ENCODE results near the gene CNIH3. TPM values are rescaled to one million over a fixed set of nuclear protein-coding genes. Genes with fewer than 3 reads are reported as not detected.

CNIH3 gene
- total RNA-seq, 1 experiment from 2014 or later: 3.4 TPM

DNA sequence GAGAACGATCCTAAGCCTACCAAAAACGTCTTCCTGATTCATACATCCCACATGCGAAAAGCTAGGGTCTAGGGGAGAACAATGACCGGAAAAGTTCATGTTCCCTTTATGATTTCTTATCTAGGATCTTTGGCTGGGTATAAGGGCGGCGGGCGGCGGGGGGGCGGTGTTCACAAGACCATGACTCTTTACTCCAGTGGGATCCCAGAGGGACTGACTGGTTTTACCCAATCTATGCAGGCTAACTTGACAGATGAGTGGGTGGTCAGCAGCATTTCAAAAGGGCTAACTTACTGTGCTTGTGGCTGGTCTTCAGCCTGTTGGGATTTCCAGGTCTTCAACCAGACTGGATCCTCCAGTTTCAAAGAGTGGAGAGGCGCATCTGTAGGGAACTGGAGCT is 40.3 kb downstream of the CNIH3 start:
- TF ChIP-seq, protein P1, sequence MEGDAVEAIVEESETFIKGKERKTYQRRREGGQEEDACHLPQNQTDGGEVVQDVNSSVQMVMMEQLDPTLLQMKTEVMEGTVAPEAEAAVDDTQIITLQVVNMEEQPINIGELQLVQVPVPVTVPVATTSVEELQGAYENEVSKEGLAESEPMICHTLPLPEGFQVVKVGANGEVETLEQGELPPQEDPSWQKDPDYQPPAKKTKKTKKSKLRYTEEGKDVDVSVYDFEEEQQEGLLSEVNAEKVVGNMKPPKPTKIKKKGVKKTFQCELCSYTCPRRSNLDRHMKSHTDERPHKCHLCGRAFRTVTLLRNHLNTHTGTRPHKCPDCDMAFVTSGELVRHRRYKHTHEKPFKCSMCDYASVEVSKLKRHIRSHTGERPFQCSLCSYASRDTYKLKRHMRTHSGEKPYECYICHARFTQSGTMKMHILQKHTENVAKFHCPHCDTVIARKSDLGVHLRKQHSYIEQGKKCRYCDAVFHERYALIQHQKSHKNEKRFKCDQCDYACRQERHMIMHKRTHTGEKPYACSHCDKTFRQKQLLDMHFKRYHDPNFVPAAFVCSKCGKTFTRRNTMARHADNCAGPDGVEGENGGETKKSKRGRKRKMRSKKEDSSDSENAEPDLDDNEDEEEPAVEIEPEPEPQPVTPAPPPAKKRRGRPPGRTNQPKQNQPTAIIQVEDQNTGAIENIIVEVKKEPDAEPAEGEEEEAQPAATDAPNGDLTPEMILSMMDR (IDR thresholded peaks at IDR 0.05; ENCODE audit: unreplicated experiment): no peak
- H3K27me3 Mint-ChIP-seq (ENCODE audit: insufficient read depth, unreplicated experiment): no peaks in the 10 kb centered on the region
- DNase-seq (ENCODE audit: unreplicated experiment): no peak
- ChIA-PET CTCF (interaction anchor here (0.6 to 11.4 kb wide), 3 partner anchors 16 to 143 kb away, joined by 4 to 158 read pairs (median 12); no protein-coding TSS in a partner anchor), POLR2A (interaction anchor here (0.9 kb wide), 1 partner anchor 47 kb away, joined by 3 read pairs; no protein-coding TSS in a partner anchor)
- no TSS peak for BruUV-seq (replicated peaks)
- no peak overlapping the region for H3K4me3 Mint-ChIP-seq (ENCODE audit: unreplicated experiment)
- H3K27ac Mint-ChIP-seq (ENCODE audit: low read depth, unreplicated experiment): no peak overlapping the region
- H3K4me1 Mint-ChIP-seq (ENCODE audit: insufficient read depth, unreplicated experiment): peaks cover 12% of the 10 kb centered on the region
- intact Hi-C loops (cut with micrococcal nuclease): no loop called here
- H3K36me3 Mint-ChIP-seq (ENCODE audit: insufficient read depth, unreplicated experiment): no peaks in the 10 kb centered on the region
- no peaks in the 10 kb centered on the region for H3K9me3 Mint-ChIP-seq (ENCODE audit: unreplicated experiment)

DNA sequence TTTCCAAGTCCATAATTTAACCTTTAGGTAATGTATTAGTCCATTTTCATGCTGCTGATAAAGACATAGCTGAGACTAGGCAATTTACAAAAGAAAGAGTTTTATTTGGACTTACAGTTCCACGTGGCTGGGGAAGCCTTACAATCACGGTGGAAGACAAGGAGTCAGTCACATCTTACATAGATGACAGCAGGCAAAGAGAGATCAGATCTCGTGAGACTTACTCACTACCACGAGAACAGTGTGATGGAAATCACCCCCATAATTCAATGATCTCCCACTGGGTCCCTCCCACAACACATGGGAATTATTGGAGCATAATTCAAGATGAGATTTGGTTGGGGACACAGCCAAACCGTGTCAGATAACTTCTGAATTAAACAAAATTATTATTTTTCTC is 44.0 kb downstream of the CNIH3 start:
- no peaks in the 10 kb centered on the region for H3K36me3 Mint-ChIP-seq (ENCODE audit: insufficient read depth, unreplicated experiment)
- H3K9me3 Mint-ChIP-seq (ENCODE audit: unreplicated experiment): no peaks in the 10 kb centered on the region
- intact Hi-C loops (cut with micrococcal nuclease): no loop called here
- ChIA-PET POLR2A (interaction anchor here (1.2 kb wide), 1 partner anchor 16 kb away, joined by 3 read pairs; no protein-coding TSS in a partner anchor), CTCF (interaction anchor here (1.2 to 11.4 kb wide), 5 partner anchors 20 to 262 kb away, joined by 3 to 158 read pairs (median 3); no protein-coding TSS in a partner anchor)
- H3K27me3 Mint-ChIP-seq (ENCODE audit: insufficient read depth, unreplicated experiment): no peaks in the 10 kb centered on the region
- H3K4me1 Mint-ChIP-seq (ENCODE audit: insufficient read depth, unreplicated experiment): no peaks in the 10 kb centered on the region
- H3K4me3 Mint-ChIP-seq (ENCODE audit: unreplicated experiment): no peak overlapping the region
- no TSS peak for BruUV-seq (replicated peaks)
- no peak overlapping the region for H3K27ac Mint-ChIP-seq (ENCODE audit: low read depth, unreplicated experiment)
- TF ChIP-seq, protein P1 (IDR thresholded peaks at IDR 0.05; ENCODE audit: unreplicated experiment): no peak
- no peak for DNase-seq (ENCODE audit: unreplicated experiment)

DNA sequence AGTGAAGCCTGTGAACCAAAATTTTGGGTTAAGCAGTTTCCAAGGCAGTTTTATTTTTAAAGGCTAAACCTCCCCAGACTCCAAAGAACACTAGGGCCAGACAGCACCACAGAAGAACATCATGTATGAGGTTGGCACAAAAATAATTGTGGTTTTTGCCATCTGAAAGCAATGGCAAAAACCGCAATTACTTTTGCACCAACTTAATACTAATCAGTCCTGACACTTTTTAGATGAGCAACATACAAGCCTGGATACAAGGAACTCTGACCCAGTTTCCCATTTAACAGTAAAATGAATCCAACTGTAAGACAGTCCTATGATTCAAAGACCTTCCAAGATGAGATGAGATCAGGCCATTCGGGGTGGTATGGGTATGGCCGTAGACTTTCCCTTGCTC is 46.8 kb downstream of the CNIH3 start:
- H3K27me3 Mint-ChIP-seq (ENCODE audit: insufficient read depth, unreplicated experiment): no peaks in the 10 kb centered on the region
- H3K4me3 Mint-ChIP-seq (ENCODE audit: unreplicated experiment): no peak overlapping the region
- H3K27ac Mint-ChIP-seq (ENCODE audit: low read depth, unreplicated experiment): no peak overlapping the region
- TF ChIP-seq, protein P1 (IDR thresholded peaks at IDR 0.05; ENCODE audit: unreplicated experiment): no peak
- H3K9me3 Mint-ChIP-seq (ENCODE audit: unreplicated experiment): no peaks in the 10 kb centered on the region
- POLR2A ChIA-PET: no interaction called here
- H3K4me1 Mint-ChIP-seq (ENCODE audit: insufficient read depth, unreplicated experiment): no peaks in the 10 kb centered on the region
- BruUV-seq (replicated peaks): no TSS peak
- no peak for DNase-seq (ENCODE audit: unreplicated experiment)
- H3K36me3 Mint-ChIP-seq (ENCODE audit: insufficient read depth, unreplicated experiment): no peaks in the 10 kb centered on the region
- intact Hi-C loops (cut with micrococcal nuclease): no loop called here
- CTCF ChIA-PET: interaction anchor here (0.6 to 11.4 kb wide), 5 partner anchors 10 to 341 kb away, joined by 3 to 158 read pairs (median 4); no protein-coding TSS in a partner anchor

DNA sequence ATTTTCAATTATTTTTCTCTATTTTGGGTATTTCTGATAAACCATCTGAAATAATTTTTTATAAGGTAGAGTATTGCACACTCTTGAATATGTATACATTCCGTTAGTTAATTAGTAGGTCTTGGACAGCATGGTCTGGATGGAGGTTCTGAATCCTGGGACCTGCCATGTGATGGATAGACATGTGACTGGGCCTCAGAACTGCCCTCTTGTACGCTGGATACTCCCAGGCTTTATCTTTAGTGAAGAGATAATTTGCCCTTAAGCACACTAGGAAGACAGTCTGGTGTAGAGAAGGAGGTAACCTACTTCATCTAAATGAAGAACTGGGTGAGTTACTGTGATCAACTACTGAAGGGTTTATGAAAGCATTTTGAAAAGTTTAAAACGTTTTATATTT is 48.9 kb downstream of the CNIH3 start:
- intact Hi-C loops (cut with micrococcal nuclease): no loop called here
- peaks cover 6% of the 10 kb centered on the region for H3K4me1 Mint-ChIP-seq (ENCODE audit: insufficient read depth, unreplicated experiment)
- H3K9me3 Mint-ChIP-seq (ENCODE audit: unreplicated experiment): no peaks in the 10 kb centered on the region
- ChIA-PET POLR2A (no interaction called here), CTCF (interaction anchor here (0.5 to 1.1 kb wide), 2 partner anchors 142 to 258 kb away, joined by 3 read pairs; no protein-coding TSS in a partner anchor)
- no peak for DNase-seq (ENCODE audit: unreplicated experiment)
- no TSS peak for BruUV-seq (replicated peaks)
- no peaks in the 10 kb centered on the region for H3K36me3 Mint-ChIP-seq (ENCODE audit: insufficient read depth, unreplicated experiment)
- H3K27me3 Mint-ChIP-seq (ENCODE audit: insufficient read depth, unreplicated experiment): no peaks in the 10 kb centered on the region
- TF ChIP-seq, protein P1 (IDR thresholded peaks at IDR 0.05; ENCODE audit: unreplicated experiment): no peak
- H3K27ac Mint-ChIP-seq (ENCODE audit: low read depth, unreplicated experiment): no peak overlapping the region
- H3K4me3 Mint-ChIP-seq (ENCODE audit: unreplicated experiment): no peak overlapping the region

Data from MCF 10A (cell line).